ENCODE data around the gene SH3GL3.

GRCh38 chr15:83655237-83655616 is 208.1 kb downstream of the SH3GL3 start:
- TF ChIP-seq, protein P1, sequence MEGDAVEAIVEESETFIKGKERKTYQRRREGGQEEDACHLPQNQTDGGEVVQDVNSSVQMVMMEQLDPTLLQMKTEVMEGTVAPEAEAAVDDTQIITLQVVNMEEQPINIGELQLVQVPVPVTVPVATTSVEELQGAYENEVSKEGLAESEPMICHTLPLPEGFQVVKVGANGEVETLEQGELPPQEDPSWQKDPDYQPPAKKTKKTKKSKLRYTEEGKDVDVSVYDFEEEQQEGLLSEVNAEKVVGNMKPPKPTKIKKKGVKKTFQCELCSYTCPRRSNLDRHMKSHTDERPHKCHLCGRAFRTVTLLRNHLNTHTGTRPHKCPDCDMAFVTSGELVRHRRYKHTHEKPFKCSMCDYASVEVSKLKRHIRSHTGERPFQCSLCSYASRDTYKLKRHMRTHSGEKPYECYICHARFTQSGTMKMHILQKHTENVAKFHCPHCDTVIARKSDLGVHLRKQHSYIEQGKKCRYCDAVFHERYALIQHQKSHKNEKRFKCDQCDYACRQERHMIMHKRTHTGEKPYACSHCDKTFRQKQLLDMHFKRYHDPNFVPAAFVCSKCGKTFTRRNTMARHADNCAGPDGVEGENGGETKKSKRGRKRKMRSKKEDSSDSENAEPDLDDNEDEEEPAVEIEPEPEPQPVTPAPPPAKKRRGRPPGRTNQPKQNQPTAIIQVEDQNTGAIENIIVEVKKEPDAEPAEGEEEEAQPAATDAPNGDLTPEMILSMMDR (IDR thresholded peaks at IDR 0.05; ENCODE audit: insufficient read depth, low read length, poor library complexity, severe bottlenecking) = no peak
- no peak for TF ChIP-seq EZH2phosphoT487 (conservative IDR thresholded peaks at IDR 0.05; ENCODE audit: low read length)

Measured in SU-DHL-6 (cell line).